Stimulated activated naive CD8-positive, alpha-beta T cell treated with anti-CD3 and anti-CD28 coated beads, Interleukin-15, amount 100 ng/mL, for 72 hours (primary cell): ENCODE data around the gene PCSK9.

Experiments
- ATAC-seq: fragments of 150-1000 bp; cut with Tn5 transposase; 2 replicates; pipeline ENCODE4 v1.10.0; 2021; ENCODE audit warnings: mild to moderate bottlenecking, moderate library complexity
- DNase-seq, 2 donors: peaks; one replicate each; pipeline ENCODE4 v3.0.0; 2021 to 2022
- H3K27ac Mint-ChIP-seq, 2 donors: one replicate each; pipeline ENCODE4 v1.8.0; 2022; ENCODE audit warnings: mild to moderate bottlenecking in 2 of 2, mixed read lengths in 2 of 2, moderate library complexity in 2 of 2
- H3K27me3 Mint-ChIP-seq: one replicate; pipeline ENCODE4 v1.8.0; 2022; ENCODE audit warnings: mixed read lengths
- H3K4me1 Mint-ChIP-seq: one replicate; pipeline ENCODE4 v1.8.0; 2022; ENCODE audit warnings: mild to moderate bottlenecking, mixed read lengths
- H3K4me3 Mint-ChIP-seq, 2 donors: one replicate each; pipeline ENCODE4 v1.8.0; 2022; ENCODE audit warnings: mild to moderate bottlenecking in 2 of 2, mixed read lengths in 2 of 2, moderate library complexity in 1 of 2
- H3K9me3 Mint-ChIP-seq, 2 donors: one replicate each; pipeline ENCODE4 v1.8.0; 2022; ENCODE audit warnings: mixed read lengths in 2 of 2

The PCSK9 gene

DNA sequence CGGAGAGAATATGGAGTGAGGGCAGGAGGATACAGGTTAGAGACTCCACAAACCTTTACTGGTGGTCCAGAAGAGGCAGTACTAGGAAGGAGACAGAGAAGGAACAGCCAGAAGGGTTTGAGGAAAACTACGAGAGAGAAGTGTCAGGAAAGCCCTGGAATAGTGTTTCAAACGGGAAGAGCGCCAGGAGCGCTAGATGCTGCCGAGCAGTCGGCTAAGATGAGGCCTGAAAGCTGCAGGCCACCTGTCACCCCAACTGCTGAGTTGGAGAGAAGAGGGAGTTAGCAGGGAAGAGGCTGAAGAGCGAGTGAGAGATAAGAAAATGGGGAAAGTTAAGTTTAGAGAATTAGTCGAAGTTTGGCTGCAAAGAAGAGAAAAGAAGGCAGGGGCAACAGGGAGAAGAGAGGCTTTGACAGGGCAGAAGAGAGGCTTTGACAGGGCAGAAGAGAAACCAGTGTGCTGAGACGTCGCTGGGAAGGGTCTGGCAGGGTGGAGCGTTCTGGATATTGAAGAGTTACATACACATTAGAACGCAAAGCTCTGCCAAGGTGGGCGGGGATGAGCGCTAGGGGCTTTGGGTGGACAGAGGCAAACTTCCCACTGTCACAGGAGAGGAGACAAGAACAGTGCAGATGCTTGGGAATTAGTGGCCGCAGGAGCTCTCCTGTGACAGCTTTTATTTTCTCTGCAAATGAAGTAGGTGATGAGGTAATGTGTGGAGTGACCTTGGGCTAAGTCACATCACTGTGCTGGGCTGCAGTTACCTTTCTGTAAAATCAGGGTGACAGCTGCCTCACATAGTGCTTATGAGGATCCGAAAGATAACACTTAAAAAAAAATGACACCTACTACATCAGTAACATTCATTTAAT is 31.2 kb downstream of the PCSK9 start:
- H3K27me3 Mint-ChIP-seq, result no peaks in the 10 kb centered on the region
- ATAC-seq (no peak), DNase-seq (no peak)
- no peak overlapping the region for H3K4me3 Mint-ChIP-seq
- H3K4me1 Mint-ChIP-seq, result peaks cover 22% of the 10 kb centered on the region
- H3K9me3 Mint-ChIP-seq, result no peaks in the 10 kb centered on the region
- H3K27ac Mint-ChIP-seq, result peak overlapping the region; percentile 85 to 88

DNA sequence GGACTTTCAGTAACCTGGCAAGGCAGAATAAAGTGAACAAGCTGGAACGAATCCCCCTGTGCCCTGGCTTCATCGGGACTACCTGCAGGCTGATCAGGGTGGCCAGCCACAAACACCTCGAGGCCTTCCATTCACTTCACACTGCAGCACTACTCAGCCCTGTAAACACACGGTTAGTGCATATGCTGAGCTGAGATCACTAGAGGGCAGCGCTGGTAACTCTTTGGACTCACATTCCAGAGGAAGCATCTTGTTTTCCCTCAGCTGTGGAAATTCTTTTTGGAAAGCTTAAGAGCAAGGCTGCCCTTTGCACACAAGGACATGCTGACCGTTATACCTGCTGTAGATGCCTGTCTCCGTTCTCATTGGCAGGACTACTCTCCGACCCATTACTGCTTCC is 32.1 kb downstream of the PCSK9 start:
- H3K4me3 Mint-ChIP-seq, result no peak overlapping the region
- H3K4me1 Mint-ChIP-seq, result peaks cover 22% of the 10 kb centered on the region
- no peak for DNase-seq
- ATAC-seq, result peak; percentile 39
- H3K27ac Mint-ChIP-seq, result peak overlapping the region; percentile 38 to 59
- no peaks in the 10 kb centered on the region for H3K9me3 Mint-ChIP-seq
- no peaks in the 10 kb centered on the region for H3K27me3 Mint-ChIP-seq

DNA sequence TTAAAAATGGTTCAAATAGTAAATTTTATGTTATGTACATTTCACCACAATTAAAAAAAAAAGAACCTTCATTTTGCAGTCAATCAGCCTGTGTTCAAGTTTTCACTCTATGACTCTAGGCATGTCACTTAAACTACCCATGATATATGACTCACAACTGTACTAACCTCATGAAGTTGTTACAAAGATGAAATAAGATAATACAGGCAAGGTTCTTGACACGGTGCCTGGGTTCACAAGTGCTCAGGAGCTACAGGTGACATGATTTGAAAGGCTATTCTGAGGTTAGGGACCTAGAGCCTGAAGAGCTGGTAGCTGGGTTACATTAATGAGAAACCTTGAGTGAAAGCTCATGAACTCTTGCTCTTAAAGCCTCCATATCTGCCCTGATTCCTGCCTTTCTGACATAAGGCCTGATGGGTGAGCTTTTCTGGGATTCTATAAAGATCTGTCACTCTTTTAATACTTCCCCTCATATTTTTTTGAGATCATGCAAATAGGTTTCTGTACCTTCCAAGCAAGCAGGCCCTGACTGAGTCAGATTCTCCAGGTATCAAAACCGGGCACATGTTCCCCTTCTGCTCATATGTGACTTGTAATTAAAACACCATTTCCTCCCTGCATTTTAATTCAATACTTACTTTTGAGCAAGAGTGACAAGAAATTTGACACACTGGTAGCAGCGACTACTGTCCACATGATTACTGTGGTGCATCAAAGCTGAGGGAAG is 34.0 kb downstream of the PCSK9 start:
- peak; percentile 95 for ATAC-seq
- no peak for DNase-seq
- Mint-ChIP-seq H3K27ac (peak overlapping the region; percentile 45 to 81), H3K4me1 (peaks cover 22% of the 10 kb centered on the region), H3K9me3 (no peaks in the 10 kb centered on the region), H3K27me3 (no peaks in the 10 kb centered on the region), H3K4me3 (no peak overlapping the region)

GRCh38 chr1:55074455-55074854 is 35.1 kb downstream of the PCSK9 start:
- DNase-seq, result no peak
- no peak overlapping the region for H3K27ac Mint-ChIP-seq
- H3K27me3 Mint-ChIP-seq, result no peaks in the 10 kb centered on the region
- peaks cover 22% of the 10 kb centered on the region for H3K4me1 Mint-ChIP-seq
- H3K9me3 Mint-ChIP-seq, result no peaks in the 10 kb centered on the region
- no peak for ATAC-seq
- no peak overlapping the region for H3K4me3 Mint-ChIP-seq

DNA sequence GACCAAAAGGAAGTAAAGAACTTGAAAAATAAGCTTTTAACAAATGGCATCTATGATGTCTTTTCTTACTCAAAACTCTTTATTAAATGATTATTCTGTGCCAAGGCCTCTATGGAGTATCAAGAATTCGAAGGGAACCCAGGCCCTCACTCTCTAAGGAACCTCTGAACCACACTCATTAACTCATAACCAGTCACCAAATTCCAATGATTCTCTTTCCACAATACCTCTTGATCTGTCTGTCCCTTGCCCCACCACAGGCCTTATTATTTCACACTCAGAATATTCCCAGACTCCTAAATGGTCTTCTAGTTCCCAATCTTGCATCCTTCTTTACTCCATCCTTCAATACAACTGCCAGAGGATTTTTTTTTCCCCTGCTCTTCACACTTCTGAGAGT is 37.0 kb downstream of the PCSK9 start:
- no peak for DNase-seq
- H3K4me1 Mint-ChIP-seq, result peaks cover 22% of the 10 kb centered on the region
- no peak for ATAC-seq
- H3K9me3 Mint-ChIP-seq, result no peaks in the 10 kb centered on the region
- H3K4me3 Mint-ChIP-seq, result no peak overlapping the region
- H3K27ac Mint-ChIP-seq, result peak overlapping the region; percentile 1 to 28
- no peaks in the 10 kb centered on the region for H3K27me3 Mint-ChIP-seq

DNA sequence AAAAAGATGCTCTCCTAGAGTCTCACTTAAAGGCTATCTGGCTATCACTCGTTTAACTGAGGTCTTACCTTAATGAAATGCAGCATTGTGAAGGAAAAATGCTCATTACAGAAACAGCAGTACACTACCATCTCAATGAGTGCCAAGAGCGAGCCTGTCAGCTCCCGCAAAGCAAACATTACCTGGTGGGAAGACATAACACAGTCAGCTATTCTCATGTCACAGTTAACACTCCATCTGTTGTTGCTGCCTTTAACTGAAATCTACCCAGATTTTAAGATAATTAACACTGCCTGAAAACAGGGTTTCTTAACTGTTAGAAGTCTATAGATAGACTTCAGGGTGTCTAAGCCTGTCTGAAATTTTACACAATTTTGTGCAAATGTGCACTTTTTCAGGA is 39.1 kb downstream of the PCSK9 start:
- DNase-seq, result no peak
- Mint-ChIP-seq H3K27me3 (no peaks in the 10 kb centered on the region), H3K4me1 (peaks cover 4% of the 10 kb centered on the region), H3K27ac (no peak overlapping the region), H3K9me3 (no peaks in the 10 kb centered on the region), H3K4me3 (no peak overlapping the region)
- ATAC-seq, result no peak

DNA sequence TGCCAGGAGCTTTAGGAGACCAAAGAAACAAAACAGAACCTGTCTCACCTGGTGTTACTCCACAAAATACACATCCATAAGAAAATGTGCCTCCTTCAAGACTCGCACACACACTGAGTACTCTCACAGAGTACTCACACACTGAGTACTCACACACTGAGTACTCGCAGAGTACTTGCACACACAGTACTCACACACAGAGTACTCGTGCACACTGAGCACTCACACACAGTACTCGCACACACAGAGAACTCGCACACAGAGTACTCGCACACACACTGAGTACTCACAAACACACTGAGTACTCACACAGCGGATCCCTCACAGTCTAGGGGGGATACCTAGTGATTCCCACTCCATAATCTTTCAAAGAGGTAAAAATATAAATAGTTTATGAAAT is 40.3 kb downstream of the PCSK9 start:
- H3K27ac Mint-ChIP-seq, result peak overlapping the region in 1 of 2 donors; percentile 27
- no peaks in the 10 kb centered on the region for H3K9me3 Mint-ChIP-seq
- DNase-seq, result no peak
- ATAC-seq, result no peak
- H3K27me3 Mint-ChIP-seq, result no peaks in the 10 kb centered on the region
- H3K4me3 Mint-ChIP-seq, result no peak overlapping the region
- H3K4me1 Mint-ChIP-seq, result no peaks in the 10 kb centered on the region

- DNase-seq (no peak), ATAC-seq (no peak)
- no peak overlapping the region for H3K4me3 Mint-ChIP-seq
- H3K9me3 Mint-ChIP-seq, result no peaks in the 10 kb centered on the region
- H3K27me3 Mint-ChIP-seq, result no peaks in the 10 kb centered on the region
- peak overlapping the region in 1 of 2 donors; percentile 74 for H3K27ac Mint-ChIP-seq
- H3K4me1 Mint-ChIP-seq, result no peaks in the 10 kb centered on the region
Measured at GRCh38 chr1:55081188-55081904, 42.0 kb downstream of the PCSK9 start.

DNA sequence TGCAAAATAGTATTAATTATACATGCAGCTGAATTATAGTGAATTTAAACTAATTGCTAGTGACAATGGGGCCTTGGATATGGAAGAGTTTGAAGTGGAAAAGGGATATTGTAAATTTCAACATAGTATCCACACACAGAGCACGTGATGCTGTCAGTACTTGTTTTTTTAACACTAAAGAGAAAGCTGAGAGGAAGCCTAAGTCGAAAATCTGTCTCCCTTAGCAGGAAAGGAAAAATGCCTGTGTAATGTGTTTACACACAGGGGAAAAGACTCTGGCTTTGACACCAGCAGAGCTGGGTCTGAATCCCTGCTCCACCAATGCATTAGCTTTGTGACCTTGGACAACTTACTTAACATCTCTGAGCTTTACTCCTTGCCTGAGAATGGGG is 42.6 kb downstream of the PCSK9 start:
- DNase-seq (no peak), ATAC-seq (no peak)
- H3K9me3 Mint-ChIP-seq, result no peaks in the 10 kb centered on the region
- peak overlapping the region in 1 of 2 donors; percentile 74 for H3K27ac Mint-ChIP-seq
- no peaks in the 10 kb centered on the region for H3K4me1 Mint-ChIP-seq
- H3K27me3 Mint-ChIP-seq, result no peaks in the 10 kb centered on the region
- H3K4me3 Mint-ChIP-seq, result no peak overlapping the region

DNA sequence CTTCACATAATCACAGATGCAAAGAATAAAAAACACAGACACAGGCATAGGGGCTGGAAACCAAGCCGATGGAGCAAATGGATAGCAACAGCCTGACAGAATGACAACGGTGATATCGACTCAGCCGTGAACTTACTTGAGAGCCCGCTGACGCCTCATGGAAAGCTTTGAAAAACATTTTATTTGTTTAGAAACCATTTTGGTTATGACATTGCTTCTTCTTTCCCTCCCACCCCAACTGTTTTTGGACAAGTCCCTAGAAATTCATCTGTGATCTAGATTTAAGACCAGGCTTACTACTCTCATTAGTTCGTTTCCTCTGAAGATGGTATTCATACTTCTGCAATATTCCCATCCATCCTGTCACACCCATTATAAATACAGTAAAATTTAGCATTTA is 44.9 kb downstream of the PCSK9 start:
- no peak overlapping the region for H3K27ac Mint-ChIP-seq
- DNase-seq (no peak), ATAC-seq (no peak)
- no peaks in the 10 kb centered on the region for H3K9me3 Mint-ChIP-seq
- peaks cover 9% of the 10 kb centered on the region for H3K4me1 Mint-ChIP-seq
- no peaks in the 10 kb centered on the region for H3K27me3 Mint-ChIP-seq
- H3K4me3 Mint-ChIP-seq, result no peak overlapping the region

- DNase-seq, result no peak
- no peaks in the 10 kb centered on the region for H3K9me3 Mint-ChIP-seq
- H3K4me3 Mint-ChIP-seq, result no peak overlapping the region
- H3K27me3 Mint-ChIP-seq, result no peaks in the 10 kb centered on the region
- no peak for ATAC-seq
- peaks cover 9% of the 10 kb centered on the region for H3K4me1 Mint-ChIP-seq
- H3K27ac Mint-ChIP-seq, result peak overlapping the region in 1 of 2 donors; percentile 12
Measured at GRCh38 chr1:55087439-55087838, 48.1 kb downstream of the PCSK9 start.

DNA sequence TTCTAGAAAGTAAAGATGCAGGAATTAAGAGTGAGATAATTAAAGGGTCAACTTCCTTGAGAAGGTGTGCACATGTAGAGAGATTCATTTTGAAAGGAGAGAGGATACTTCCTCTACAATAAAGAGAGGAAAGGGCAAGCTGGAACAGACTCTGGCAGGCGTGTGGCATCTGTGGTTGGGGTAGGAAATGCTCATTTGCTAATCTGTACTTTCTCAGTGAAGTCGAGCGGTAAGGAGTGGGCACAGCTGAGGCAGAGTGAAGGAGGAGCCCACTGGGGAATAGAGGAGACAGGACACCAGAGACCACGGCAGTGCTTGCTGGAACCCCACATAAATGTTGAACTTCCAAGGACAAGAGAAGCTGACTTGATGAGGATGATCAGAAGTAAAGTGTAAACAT is 49.1 kb downstream of the PCSK9 start:
- no peak for DNase-seq
- Mint-ChIP-seq H3K4me3 (no peak overlapping the region), H3K9me3 (no peaks in the 10 kb centered on the region), H3K27ac (peak overlapping the region; percentile 56 to 85), H3K27me3 (no peaks in the 10 kb centered on the region), H3K4me1 (peaks cover 9% of the 10 kb centered on the region)
- peak; percentile 66 for ATAC-seq

- H3K9me3 Mint-ChIP-seq, result no peaks in the 10 kb centered on the region
- DNase-seq, result no peak
- no peak overlapping the region for H3K4me3 Mint-ChIP-seq
- no peaks in the 10 kb centered on the region for H3K27me3 Mint-ChIP-seq
- no peak for ATAC-seq
- peaks cover 9% of the 10 kb centered on the region for H3K4me1 Mint-ChIP-seq
- H3K27ac Mint-ChIP-seq, result no peak overlapping the region
Measured at GRCh38 chr1:55089683-55090082, 50.3 kb downstream of the PCSK9 start.

DNA sequence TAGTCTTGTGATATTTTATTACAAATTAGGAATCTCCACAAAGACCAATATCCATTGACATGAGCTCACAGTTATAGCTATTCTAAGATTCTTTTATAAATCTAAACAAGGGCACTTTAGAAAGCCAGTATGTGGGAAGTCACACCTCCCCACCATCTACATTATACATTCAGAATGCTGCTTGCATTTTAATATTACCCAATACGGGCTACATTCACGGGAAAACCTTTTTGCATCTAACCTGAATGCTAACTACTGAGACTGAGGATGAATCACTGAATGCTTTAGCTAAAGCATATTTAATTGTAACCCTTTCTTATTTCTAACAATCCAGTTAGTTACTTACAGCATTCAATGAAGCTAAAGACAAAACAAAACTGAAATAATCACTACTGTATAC is 53.1 kb downstream of the PCSK9 start:
- ATAC-seq, result no peak

DNA sequence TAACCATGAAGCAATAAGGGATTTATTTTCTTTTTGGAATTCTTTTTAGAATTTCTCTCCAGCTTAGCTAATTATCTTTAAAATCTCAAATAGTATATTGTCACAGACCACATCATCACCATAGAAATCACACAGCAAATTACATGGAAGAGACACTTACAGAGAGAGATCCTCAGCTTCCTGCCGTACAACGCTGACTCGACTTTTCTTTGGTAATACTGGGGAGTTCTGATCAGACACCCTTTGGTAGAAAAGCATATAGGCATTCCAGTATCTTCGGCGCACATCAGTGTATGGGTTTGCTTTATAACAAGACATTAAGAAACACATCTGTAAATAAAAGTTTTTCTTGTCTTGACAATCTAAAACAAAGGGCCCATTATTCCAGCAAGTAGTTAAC is 55.7 kb downstream of the PCSK9 start:
- H3K9me3 Mint-ChIP-seq, result no peaks in the 10 kb centered on the region
- ATAC-seq (no peak), DNase-seq (no peak)
- H3K4me3 Mint-ChIP-seq, result no peak overlapping the region
- no peaks in the 10 kb centered on the region for H3K27me3 Mint-ChIP-seq
- H3K27ac Mint-ChIP-seq, result no peak overlapping the region
- H3K4me1 Mint-ChIP-seq, result no peaks in the 10 kb centered on the region

More for the DNA sequence above, 53.1 kb downstream of the PCSK9 start:
- H3K9me3 Mint-ChIP-seq, result no peaks in the 10 kb centered on the region
- no peak for DNase-seq
- H3K27me3 Mint-ChIP-seq, result no peaks in the 10 kb centered on the region
- peaks cover 9% of the 10 kb centered on the region for H3K4me1 Mint-ChIP-seq
- no peak overlapping the region for H3K4me3 Mint-ChIP-seq
- no peak overlapping the region for H3K27ac Mint-ChIP-seq

DNA sequence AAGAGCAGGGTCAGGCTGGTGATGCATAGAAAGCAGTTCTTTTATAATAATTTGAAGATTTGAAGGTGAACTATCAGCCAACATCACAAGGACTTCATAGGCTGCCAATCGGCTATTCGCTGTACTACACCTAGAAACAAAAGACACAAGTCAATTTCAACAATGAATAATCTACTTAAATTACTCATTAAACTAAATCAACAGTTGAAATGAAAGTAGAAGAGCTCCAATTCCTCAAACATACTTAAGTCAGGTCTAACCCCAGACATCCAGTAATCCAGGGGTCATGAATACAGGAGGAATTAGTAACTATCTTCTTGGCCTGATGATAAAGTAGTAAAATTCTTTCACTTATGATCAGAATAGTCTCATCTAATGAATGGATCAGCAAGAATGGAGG is 64.5 kb downstream of the PCSK9 start:
- Mint-ChIP-seq H3K9me3 (no peaks in the 10 kb centered on the region), H3K27me3 (no peaks in the 10 kb centered on the region), H3K27ac (no peak overlapping the region), H3K4me1 (no peaks in the 10 kb centered on the region), H3K4me3 (no peak overlapping the region)
- DNase-seq (no peak), ATAC-seq (no peak)
